Measurements from ENCODE around the gene PLA2G4E.

DNA sequence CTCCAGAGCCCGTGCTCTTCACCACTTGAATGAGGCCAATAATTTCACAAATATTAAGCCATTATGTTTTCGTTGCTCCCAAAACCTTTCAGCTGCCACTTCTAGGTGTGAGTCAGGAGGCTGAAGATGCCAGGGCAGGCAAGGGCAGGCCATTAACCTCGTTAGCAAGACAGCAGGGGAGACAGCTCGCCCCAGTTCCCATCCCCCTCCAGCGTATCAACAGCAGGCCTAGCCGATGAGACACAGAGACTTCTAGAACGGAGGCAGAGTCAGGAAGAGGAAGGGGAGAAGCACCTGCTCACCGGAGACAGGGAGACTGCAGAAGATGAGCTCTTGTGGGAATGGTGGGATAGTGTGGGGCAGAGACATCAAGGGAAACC lies 28.0 kb upstream of the PLA2G4E start:
- TF ChIP-seq POLR2A (IDR thresholded peaks at IDR 0.05): no peak
- no peak for TF ChIP-seq EP300 (IDR thresholded peaks at IDR 0.05)
- TF ChIP-seq, protein P1, sequence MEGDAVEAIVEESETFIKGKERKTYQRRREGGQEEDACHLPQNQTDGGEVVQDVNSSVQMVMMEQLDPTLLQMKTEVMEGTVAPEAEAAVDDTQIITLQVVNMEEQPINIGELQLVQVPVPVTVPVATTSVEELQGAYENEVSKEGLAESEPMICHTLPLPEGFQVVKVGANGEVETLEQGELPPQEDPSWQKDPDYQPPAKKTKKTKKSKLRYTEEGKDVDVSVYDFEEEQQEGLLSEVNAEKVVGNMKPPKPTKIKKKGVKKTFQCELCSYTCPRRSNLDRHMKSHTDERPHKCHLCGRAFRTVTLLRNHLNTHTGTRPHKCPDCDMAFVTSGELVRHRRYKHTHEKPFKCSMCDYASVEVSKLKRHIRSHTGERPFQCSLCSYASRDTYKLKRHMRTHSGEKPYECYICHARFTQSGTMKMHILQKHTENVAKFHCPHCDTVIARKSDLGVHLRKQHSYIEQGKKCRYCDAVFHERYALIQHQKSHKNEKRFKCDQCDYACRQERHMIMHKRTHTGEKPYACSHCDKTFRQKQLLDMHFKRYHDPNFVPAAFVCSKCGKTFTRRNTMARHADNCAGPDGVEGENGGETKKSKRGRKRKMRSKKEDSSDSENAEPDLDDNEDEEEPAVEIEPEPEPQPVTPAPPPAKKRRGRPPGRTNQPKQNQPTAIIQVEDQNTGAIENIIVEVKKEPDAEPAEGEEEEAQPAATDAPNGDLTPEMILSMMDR (IDR thresholded peaks at IDR 0.05): no peak
